VCaP (cell line): ENCODE measurements around the gene TAF3.

Experiments used
- H3K27ac ChIP-seq: fragments of 450-650 bp; 2 replicates; pipeline ENCODE4 v1.5.1; 2017
- TF ChIP-seq, protein P1 (sequence below): fragments of 450-650 bp; conservative IDR thresholded peaks from 2 replicates; pipeline ENCODE4 v1.5.1; 2017; ENCODE audit warnings: mild to moderate bottlenecking, moderate library complexity

Gene TAF3

DNA sequence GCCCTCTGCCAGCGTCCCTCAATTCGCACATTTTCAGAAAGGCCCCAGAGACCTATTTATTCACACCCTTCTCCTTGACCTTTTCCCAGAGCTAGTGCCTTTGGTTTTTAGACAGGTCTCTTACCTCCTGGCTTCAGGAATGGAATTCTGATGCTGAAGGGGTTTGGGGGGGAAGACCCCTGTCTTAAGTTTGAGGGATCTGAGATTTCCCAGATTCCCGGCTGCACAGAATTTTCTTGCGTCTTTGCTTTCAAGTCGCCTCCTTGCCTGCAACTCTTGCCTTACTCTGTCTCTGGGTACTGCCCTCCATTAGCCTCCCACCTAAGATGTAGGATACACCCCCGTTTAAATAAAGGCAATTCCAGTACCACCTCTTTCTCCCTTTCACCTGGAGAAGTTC lies 238.1 kb downstream of the TAF3 start:
- H3K27ac ChIP-seq: no peak overlapping the region
- TF ChIP-seq, protein P1, sequence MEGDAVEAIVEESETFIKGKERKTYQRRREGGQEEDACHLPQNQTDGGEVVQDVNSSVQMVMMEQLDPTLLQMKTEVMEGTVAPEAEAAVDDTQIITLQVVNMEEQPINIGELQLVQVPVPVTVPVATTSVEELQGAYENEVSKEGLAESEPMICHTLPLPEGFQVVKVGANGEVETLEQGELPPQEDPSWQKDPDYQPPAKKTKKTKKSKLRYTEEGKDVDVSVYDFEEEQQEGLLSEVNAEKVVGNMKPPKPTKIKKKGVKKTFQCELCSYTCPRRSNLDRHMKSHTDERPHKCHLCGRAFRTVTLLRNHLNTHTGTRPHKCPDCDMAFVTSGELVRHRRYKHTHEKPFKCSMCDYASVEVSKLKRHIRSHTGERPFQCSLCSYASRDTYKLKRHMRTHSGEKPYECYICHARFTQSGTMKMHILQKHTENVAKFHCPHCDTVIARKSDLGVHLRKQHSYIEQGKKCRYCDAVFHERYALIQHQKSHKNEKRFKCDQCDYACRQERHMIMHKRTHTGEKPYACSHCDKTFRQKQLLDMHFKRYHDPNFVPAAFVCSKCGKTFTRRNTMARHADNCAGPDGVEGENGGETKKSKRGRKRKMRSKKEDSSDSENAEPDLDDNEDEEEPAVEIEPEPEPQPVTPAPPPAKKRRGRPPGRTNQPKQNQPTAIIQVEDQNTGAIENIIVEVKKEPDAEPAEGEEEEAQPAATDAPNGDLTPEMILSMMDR: no peak

DNA sequence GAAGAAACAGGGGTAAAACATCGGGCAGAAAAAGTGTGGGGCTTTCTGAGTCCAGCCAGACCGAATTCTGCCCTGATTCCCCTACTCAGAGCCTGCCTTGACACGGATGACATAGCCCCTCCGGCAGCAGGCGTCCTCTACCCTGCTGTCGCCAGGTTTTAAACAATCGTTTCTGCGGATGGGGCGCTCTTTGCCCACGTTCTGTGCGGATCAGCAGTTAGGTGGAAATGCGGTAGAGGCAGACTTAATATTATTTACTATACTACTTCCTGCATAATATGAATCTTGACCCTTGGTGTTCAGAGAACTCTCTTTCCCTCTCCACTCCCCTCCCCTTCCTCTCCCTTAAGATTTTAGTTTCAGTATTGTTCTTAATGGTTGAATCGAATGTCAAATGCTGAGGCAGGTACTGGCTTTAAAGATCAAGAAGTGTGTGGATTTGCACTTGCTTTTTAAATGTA lies 238.6 kb downstream of the TAF3 start:
- H3K27ac ChIP-seq: no peak overlapping the region
- TF ChIP-seq, protein P1: no peak

DNA sequence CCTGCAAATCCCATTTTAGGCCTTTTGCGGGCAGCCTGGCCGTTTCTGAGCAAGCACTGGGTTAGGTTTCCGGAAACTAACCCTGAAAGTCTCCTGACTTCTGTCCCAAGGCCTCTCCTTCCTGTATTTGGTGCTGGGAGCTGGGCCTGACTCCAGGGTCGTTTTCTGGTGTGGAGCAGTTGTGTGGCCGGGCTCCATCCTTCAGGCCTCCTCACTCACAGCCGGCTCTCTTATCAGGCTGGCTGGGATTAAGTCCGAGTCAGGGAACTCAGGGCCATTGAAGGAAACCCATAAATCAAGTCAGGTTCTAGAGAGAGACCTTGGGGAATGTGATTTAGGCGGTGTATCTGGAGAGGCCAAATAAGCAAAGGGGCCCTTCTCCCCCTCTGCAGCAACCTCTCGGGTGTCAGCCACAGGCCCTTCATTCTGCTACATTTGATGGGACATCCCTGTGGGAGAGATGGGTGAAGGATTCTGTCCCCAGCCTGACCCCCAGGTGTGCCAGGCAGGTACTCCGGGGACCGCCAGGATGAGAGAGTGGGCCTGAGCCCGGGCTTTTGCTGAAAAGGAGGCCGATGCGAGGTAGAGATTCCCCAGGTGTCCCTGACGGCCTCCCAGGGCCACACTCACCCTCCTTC lies 239.4 kb downstream of the TAF3 start:
- H3K27ac ChIP-seq: no peak overlapping the region
- TF ChIP-seq, protein P1: no peak

DNA sequence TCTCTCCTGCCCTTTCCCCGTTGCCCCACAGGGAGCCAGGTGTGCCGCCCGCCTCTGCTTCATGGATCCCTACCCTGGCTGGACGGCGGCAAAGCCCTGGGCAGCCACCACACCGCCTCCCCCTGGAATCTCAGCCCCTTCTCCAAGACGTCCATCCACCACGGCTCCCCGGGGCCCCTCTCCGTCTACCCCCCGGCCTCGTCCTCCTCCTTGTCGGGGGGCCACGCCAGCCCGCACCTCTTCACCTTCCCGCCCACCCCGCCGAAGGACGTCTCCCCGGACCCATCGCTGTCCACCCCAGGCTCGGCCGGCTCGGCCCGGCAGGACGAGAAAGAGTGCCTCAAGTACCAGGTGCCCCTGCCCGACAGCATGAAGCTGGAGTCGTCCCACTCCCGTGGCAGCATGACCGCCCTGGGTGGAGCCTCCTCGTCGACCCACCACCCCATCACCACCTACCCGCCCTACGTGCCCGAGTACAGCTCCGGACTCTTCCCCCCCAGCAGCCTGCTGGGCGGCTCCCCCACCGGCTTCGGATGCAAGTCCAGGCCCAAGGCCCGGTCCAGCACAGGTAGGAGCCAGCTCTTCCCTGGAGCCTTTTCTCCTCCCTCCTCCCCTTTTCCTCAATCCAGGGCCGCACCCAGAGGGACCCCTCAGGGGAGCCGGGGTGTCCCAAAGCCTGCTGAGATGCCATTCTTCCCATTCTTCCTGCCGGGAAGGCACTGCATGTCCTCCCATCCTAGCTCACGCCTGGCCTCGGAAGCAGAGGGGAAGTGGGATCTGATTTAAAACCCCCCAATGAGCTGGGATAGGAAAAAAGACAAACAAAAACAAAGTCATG lies 240.2 kb downstream of the TAF3 start:
- TF ChIP-seq, protein P1: no peak
- H3K27ac ChIP-seq: no peak overlapping the region

DNA sequence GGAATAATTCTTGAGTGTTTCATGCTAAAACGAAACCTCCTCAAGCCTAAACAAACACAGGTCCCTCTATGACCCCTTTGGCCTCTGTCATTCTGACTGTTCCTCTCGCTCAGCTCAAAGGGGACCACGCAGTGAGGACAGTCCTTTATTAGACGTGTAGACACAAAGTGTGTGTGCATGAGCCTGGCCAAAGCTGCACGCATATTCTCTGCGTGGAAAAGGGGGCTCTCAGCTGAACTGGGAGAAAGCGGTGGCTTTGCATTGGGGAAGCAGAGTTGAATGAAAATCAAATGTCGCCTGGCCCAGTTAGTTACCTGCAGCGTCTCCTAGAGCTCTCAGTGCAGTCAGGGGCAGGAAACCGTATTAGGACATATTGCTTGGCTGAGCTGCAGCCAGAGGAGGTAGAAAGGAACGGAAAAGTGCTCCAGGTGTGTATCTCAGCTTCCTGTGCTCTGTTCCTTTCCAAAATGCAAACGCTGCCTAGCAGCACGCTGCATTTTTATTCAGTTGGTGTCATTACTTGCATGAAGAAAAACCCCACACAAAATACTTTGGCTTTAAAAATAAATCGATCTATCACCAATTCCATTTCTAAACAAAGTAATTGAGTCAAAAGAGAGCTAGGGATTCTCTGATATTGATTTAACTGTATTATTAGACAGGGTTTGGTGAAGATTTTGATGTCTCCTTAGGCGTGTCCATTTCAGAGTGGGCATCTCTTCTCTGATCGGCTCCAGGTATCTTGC lies 241.1 kb downstream of the TAF3 start:
- H3K27ac ChIP-seq: no peak overlapping the region
- TF ChIP-seq, protein P1: no peak

DNA sequence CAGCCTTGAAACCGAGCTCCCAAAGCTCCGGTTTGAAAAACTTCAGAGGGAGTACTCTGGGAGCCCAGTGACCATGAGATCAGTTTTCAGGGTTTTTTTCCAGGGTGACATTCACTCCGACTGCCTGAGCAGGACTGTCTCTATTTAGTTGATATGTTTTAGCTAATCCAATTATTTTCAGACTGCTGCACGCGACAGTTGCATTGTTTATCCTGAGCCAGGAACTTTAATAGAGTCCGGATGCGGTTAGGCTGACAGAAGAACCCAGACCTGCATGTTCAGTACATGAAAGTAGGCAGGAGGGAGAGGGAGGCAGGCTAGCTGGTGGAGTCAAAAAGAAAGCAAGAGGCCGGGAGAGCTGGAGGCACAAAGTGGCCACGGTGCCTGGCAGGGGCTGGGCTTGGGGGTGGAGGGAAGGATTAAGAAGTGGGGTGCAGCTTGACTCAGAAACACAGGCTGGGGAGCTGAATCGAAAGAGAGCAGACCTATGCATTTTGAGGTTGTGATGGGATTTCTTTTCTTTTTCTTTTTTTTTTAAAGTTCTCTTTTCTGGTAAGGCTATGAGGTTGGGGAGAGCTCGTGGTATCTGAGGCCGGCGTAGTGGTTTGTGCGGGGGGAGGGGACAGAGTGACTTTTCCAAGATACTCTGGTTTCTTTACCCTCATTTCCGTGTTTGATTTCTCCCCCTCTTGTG lies 241.9 kb downstream of the TAF3 start:
- no peak overlapping the region for H3K27ac ChIP-seq
- TF ChIP-seq, protein P1: no peak
